Measurements from ENCODE around the gene TPD52L2.
"Not testable (repeated sequence)": the region's sequence is repeated elsewhere in the genome, so short reads cannot be mapped to it uniquely, and the experiment has no call there.

Gene TPD52L2

GRCh38 chr20:63835021-63835858 lies 29.8 kb upstream of the TPD52L2 start:
- peak; percentile 98 for DNase-seq (ENCODE audit: low read depth)

DNA sequence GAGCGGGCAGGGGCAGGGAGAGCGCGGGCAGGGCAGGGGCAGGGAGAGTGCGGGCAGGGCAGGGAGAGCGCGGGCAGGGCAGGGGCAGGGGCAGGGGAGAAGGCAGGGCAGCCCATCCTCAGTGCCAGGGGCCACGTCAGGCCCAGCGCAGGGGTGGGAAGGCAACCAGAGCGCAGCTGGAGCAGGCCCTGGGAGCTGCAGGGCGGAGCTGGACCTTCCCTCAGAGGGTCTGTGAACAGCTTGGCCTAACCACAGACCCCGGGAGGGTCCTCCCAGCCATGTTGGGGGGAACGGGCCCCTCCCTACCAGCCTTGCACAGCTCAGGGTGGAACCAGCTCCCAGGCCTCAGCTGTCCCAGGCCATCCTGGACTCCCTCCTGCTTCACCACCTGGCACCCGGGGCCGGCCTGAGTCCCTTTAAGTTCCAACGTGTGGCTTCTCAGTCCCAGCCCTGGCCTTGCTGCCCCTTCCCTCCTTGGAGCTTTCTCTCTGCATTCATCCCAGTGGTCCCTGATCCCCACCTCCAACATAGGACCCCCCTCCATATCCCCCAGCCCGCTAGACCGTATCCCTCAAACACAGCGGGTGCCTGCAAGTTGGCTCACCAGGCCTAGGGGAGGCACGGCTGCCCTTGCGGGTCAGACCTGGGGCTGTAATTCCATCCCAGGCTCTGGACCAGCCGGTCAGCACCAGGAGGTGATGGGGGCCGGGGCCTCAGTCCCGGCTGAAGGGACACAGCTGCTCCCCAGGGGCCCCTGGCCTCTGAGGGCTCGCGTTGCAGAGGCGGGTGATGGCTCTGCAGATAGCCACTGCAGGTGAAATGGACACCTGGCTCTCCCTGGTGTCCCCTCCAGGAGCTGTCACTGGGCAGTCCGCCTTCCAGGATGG lies 28.4 kb upstream of the TPD52L2 start:
- no peak for DNase-seq (ENCODE audit: low read depth)

GRCh38 chr20:63837479-63837878 lies 27.6 kb upstream of the TPD52L2 start:
- DNase-seq (ENCODE audit: low read depth): no peak

GRCh38 chr20:63839620-63840019 lies 25.4 kb upstream of the TPD52L2 start:
- DNase-seq (ENCODE audit: low read depth): no peak

- no peak for DNase-seq (ENCODE audit: low read depth)
Observed at GRCh38 chr20:63840405-63840828, 24.7 kb upstream of the TPD52L2 start.

DNA sequence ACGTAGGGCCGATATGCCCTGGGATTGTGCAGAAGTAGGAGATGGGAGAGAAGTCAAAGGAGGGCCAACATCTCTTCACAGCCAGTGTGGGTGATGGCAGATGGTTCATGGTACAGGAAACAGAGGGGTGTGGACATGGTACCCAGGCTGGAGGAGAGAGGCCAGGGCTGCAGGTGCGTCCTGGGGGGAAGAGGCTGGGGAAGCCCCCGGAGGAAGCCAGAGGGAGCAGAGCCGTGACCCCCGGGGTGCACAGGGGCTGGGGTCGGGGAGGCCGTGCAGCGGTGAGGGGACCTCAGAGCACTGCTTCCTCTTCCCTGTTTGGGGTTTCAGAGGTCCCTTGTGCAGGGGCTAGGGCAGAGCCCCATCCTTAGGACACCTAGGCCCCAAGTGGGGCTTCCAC lies 22.8 kb upstream of the TPD52L2 start:
- no peak for DNase-seq (ENCODE audit: low read depth)

GRCh38 chr20:63843222-63843621 lies 21.8 kb upstream of the TPD52L2 start:
- DNase-seq (ENCODE audit: low read depth): no peak

DNA sequence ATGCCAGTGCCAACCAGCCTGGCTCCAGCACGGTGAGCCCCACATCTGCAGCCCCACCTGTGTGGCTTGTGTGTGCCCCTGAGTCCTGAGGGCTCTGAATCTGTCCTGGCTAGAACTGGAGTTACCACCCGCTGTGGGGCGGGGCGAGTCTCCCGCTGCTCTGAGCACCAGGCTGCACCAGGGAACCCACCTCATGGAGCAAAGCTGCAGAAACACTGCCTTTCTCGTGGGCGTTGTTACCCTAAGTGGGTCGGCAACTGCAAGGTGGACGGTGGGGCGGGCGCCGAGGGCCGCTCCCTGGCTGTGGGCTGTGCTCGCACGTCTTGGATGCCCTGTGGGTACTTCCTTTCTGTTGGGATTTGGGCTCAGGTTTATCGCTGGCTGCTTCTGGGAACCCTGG lies 21.3 kb upstream of the TPD52L2 start:
- DNase-seq (ENCODE audit: low read depth): no peak

DNA sequence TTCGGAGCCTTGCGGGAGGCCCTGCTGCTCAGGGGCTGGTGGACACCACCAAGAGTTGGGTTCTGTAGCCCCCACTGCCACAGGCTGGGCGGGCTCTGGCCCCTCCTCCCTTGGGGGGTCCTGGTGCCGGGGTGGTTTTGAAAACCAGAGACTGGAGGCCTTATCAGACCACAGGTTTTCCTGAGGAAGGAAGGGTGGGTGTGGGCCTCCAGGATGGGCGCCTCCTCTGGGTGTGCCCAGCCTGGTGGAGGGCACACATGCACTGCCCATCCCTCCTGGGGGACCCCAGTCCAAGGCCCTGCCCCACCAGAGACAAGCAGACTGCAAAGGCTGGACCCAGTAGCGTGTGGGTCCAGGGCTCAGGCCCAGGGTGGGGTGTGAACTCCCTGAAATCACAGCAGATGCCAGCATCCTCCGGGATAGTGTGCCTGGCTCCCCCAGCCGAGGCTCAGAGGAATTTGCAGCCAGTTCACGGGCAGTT lies 20.5 kb upstream of the TPD52L2 start:
- no peak for DNase-seq (ENCODE audit: low read depth)

- peak; percentile 66 for DNase-seq (ENCODE audit: low read depth)
Observed at GRCh38 chr20:63846128-63846771, 18.8 kb upstream of the TPD52L2 start.

DNA sequence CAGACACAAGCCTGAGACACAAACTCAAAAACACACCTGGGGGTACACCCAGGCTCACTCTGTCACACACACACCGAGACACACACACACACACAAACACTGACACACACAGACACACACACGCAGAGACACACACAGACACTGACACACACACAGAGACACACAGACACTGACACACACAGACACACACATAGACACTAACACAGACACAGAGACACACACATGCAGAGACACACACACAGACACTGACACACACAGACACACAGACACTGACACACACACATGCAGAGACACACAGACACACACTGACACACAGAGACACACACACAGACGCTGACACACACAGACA lies 18.2 kb upstream of the TPD52L2 start:
- DNase-seq (ENCODE audit: low read depth): no peak

GRCh38 chr20:63847237-63848002 lies 17.6 kb upstream of the TPD52L2 start:
- no peak for DNase-seq (ENCODE audit: low read depth)

DNA sequence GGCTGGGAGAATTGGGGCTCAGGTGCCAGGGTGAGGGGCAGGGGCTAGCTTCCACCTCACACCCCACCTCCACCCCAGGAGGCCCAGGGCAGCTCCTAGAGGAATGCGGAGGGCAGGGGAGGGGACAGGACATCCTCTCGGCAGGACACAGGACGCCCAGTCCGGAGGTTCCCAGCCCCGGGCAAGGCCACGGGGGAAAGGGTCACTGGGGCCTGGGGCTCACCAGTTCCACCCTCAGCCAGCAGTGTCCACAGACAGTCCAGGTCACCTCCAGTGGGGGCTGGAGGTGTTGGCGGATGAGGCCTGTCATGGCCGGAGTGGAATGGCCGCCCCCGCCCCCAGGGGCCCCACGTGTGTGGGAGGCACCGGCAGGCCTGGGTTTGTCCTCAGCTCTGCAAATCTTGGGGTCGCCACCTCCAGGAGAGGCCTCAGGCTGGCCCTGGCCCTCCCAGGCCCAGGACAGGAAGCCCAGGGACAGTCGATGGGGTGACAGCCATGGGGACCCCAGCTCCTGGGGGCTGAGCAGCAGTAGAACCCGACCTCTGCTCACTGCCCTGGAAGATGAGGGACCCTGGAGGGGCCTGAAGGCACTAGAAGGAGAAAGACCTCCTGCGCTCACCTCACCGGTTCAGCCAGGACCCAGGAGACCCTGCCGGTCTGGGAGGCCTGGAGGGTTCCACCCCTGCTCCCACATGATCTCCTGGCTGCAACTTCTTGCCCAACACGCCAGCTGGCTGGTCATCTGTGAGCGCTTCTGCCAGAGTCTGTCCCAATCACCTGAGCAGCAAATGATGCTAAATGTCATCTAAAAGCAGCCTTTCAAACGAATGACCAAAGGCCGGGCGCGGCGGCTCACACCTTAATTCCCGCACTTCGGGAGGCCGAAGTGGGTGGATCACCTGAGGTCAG lies 16.8 kb upstream of the TPD52L2 start:
- DNase-seq (ENCODE audit: low read depth): no peak

DNA sequence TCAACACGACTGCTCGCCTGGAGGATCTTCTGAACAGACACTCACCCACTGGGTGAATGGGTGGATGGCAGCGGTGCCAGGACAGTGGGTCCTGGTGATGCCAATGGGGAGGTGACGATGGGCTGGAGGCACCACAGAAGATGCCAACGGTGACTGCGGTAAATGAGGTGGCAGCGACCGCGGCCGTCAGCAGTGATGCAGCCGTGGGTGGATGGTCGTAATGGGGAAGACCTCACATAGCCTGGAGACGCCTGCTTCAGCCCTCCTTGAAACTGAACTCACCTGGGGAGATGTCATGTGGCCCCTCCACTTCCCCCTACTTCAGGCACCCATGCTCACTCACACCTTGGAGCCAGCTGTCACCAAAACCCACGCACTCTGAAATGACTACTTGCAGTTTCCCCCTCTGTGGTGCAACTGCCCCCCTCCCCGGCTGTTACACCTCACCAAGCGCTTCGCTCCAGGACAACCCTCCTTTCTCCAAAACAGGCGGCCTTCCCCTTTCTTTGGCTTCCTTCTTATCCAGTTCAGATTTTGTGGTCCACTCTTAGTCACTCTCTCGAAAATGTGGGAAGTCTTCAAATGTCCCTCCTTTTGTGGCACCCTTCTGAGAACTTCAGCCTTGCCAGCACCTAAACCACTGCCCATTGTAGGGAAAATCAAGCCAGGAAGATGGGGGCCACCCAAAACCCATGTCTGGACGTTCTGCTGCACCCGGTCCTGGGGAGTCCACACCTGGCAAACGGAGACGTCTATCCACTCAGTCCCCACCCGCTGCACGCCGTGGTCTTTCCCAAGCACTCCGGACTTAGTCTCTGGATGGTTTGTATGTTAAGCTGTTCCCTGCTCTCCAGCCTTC lies 14.2 kb upstream of the TPD52L2 start:
- DNase-seq (ENCODE audit: low read depth): no peak

DNA sequence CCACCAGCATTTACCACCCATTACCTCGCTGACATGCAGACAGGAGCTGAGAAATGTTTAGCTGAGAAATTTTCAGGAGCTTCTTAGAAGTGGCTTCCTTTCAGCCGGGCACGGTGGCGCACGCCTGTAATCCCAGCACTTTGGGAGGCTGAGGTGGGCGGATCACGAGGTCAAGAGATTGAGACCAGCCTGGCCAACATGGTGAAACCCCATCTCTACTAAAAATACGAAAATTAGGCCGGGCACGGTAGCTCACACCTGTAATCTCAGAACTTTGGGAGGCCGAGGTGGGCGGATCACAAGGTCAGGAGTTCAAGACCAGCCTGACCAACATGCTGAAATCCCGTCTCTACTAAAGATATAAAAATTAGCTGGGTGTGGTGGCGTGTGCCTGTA lies 13.5 kb upstream of the TPD52L2 start:
- DNase-seq (ENCODE audit: low read depth): not testable (repeated sequence)

- DNase-seq (ENCODE audit: low read depth): not testable (repeated sequence)
Observed at GRCh38 chr20:63853733-63854068, 11.4 kb upstream of the TPD52L2 start.

DNA sequence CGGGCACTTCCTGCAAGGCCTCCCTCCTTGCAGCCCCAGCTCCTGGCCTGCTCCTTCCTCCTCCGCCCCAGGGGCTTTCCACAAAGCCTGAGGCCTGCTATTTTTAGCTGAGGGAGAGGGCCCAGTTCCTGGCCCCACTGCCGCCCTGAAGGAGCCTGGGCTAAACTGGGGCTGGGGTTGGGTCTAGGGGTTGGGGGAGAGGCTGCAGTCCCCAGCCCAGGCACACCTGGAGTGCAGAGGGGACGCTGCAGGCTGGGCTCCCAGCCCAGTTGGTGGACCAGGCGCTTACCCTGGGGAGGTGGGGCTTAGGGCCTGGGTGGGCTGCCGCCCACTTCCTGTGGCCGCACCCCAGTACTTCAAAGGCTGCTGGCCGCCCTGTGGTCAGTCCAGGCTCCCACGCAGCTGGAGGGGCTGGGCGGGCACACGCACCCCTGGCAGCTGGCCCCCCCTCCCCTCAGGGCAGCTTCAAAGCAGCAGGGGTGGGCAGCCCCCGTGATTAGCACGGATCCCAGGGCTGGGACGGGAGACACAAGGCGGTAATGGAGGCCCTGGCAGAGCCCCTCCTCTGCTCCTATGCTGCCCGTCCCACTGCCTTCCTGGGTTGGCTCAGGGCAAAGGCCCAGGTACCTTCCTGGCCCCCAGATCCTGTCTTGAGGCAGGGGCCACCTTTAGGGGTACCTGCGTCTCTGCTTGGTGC lies 10.9 kb upstream of the TPD52L2 start:
- DNase-seq (ENCODE audit: low read depth): peak; percentile 18

DNA sequence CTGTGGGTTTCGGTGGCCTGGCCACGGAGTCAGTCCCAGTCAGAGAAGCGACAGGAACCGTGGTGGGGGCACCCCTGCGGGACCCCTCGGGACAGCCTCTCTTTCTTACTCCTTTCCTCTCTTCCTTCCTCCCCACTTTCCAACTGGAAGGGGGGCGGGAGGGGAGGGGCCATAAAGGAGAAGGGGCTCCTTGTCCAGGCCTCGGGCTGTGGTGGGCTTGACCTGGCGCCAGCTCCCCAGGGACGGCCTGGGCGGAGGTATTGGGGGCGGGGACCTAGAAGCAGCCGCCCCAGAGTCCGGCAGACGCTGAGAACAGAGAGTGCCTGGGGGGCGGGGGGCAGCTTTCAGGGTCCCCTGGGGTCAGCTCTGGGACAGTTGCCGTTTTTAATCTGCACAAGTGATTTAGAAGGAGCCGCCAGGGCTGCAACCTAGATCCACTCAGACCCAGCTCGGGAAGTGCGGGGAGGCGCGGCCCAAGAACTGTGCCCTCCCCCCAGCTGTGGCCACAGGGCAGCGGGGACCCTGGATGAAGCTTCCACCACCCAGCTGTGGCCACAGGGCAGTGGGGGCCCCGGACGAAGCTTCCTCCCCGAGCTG lies 10.2 kb upstream of the TPD52L2 start:
- DNase-seq (ENCODE audit: low read depth): peak; percentile 28

Measured in ELR (cell line).